GM12875 (cell line): ENCODE data around the gene SYT6.

ENCODE experiments used
- H3K4me3 ChIP-seq: one replicate; pipeline ENCODE4 v1.5.1; 2011; ENCODE audit warnings: low read depth, low read length, control low read depth
- CTCF ChIP-seq: IDR thresholded peaks from 2 replicates; pipeline ENCODE4 v1.5.1; 2011; ENCODE audit warnings: low read depth, mild to moderate bottlenecking, control low read depth, inconsistent platforms, low read length, moderate library complexity, borderline replicate concordance; ENCODE audit not compliant: insufficient read depth

The SYT6 gene

DNA sequence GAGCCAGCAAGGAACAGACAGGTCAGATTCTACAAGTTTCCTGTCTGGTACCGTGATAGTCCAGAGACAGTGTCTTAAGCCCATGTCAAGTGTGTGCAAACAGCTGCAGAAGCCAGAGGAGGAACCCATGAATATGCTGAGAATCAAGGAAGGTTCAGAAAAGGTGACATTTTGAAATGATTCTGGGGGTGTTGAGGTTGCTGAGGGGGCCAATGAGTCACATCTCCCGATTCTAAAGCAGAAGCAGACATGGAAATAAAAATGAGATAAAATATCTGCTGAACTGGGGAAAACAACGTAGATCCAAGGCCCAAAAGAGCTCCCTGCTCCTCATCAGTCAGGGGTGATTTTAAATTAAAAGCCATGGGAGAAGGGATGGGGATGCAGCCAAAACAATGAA is 15.8 kb upstream of the SYT6 start:
- TF ChIP-seq CTCF, result no peak
- H3K4me3 ChIP-seq, result no peak overlapping the region

GRCh38 chr1:114167226-114167625 is 13.6 kb upstream of the SYT6 start:
- H3K4me3 ChIP-seq, result no peak overlapping the region
- TF ChIP-seq CTCF, result no peak

DNA sequence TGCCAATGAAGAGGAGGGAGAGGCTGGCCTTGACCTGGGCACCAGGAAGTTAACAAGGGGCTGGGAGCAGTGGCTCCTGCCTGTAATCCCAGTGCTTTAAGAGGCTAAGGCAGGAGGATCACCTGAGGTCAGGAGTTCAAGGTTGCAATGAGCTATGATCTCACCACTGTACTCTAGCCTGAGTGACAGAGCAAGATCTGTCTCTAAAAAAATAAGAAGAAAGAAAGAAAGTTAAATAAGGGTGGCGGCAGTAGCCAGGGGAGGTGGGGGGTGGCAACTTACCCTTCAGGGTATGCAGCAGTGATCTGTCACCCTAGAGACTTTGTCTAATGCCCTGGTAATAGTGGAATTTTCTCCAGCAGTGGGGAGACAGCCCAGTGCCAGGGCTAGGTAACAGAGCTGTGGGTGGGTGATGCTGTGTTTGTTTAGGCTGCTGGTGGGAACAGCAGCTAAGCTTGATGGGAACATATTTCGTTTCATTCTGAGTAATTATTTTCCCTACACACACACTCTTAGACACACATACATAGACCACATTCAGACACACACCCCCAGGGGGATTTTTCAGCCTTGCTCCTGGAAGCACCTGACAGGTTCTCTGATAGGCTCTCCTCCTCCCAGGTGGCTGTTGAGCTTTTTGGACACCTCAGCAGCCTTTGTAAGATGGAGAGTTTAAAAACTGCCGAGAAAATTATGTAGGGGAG is 11.3 kb upstream of the SYT6 start:
- TF ChIP-seq CTCF, result no peak

GRCh38 chr1:114159941-114160340 is 6.3 kb upstream of the SYT6 start:
- no peak overlapping the region for H3K4me3 ChIP-seq
- TF ChIP-seq CTCF, result no peak

More for the DNA sequence above, 11.3 kb upstream of the SYT6 start:
- no peak overlapping the region for H3K4me3 ChIP-seq

DNA sequence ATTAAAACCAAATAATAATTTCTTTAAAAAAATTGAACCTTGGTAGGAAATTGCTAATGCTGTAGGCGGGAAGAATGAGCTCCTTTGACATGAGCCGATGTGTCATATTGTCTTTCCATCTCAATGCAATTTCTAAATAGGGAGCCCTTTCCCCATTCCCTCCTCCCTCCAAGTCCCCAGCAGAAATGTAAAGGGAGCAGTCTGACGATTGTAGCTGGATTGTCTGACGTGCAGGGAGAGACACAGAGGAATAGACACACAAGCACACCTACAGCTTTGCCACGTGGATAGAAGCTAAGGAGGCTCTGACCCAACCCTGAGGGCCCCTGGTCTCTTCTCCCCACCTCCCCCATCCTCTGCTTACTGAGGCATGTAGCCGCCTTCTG is 3.6 kb upstream of the SYT6 start:
- no peak for TF ChIP-seq CTCF
- H3K4me3 ChIP-seq, result no peak overlapping the region

- no peak for TF ChIP-seq CTCF
- H3K4me3 ChIP-seq, result no peak overlapping the region
Measured at GRCh38 chr1:114156538-114157274, 3.0 kb upstream of the SYT6 start.

GRCh38 chr1:114155706-114156105 is 2.0 kb upstream of the SYT6 start:
- TF ChIP-seq CTCF, result no peak
- H3K4me3 ChIP-seq, result no peak overlapping the region
